Progenitor cell of endocrine pancreas (in vitro differentiated cells): ENCODE data around the gene GRAMD1B. TPM values are rescaled to one million over a fixed set of nuclear protein-coding genes. Genes with fewer than 3 reads are reported as not detected.

Source experiments
- DNase-seq: peaks from one replicate; pipeline ENCODE4 v3.0.0; 2021; ENCODE audit warnings: low spot score; ENCODE audit not compliant: unreplicated experiment
- H3K27ac Mint-ChIP-seq: 2 replicates; pipeline ENCODE4 v1.8.0; 2021; ENCODE audit warnings: mild to moderate bottlenecking, moderate library complexity, mixed read lengths
- H3K27me3 Mint-ChIP-seq: 2 replicates; pipeline ENCODE4 v1.8.0; 2021; ENCODE audit warnings: mixed read lengths
- H3K36me3 Mint-ChIP-seq: 2 replicates; pipeline ENCODE4 v1.8.0; 2022; ENCODE audit warnings: mixed read lengths; ENCODE audit not compliant: insufficient read depth
- H3K4me1 Mint-ChIP-seq: 2 replicates; pipeline ENCODE4 v1.8.0; 2021; ENCODE audit warnings: low read depth, mixed read lengths
- H3K4me3 Mint-ChIP-seq: 2 replicates; pipeline ENCODE4 v1.8.0; 2021; ENCODE audit warnings: low read depth, mild to moderate bottlenecking, moderate library complexity, mixed read lengths
- H3K9me3 Mint-ChIP-seq: 2 replicates; pipeline ENCODE4 v1.8.0; 2021; ENCODE audit warnings: low read depth, mixed read lengths
- CTCF ChIP-seq: fragments of 200-600 bp; sonication (generic); IDR thresholded peaks from one replicate; pipeline ENCODE4 v1.5.0; 2021; ENCODE audit warnings: antibody characterized with exemption, mild to moderate bottlenecking; ENCODE audit not compliant: unreplicated experiment
- total RNA-seq: library from RNA; stranded (reverse); gene quantifications from 2 replicates; pipeline ENCODE4 v1.2.1, GENCODE V29; 2021

Gene GRAMD1B
- total RNA-seq, 1 donor from 2014 or later: 4.5 TPM

DNA sequence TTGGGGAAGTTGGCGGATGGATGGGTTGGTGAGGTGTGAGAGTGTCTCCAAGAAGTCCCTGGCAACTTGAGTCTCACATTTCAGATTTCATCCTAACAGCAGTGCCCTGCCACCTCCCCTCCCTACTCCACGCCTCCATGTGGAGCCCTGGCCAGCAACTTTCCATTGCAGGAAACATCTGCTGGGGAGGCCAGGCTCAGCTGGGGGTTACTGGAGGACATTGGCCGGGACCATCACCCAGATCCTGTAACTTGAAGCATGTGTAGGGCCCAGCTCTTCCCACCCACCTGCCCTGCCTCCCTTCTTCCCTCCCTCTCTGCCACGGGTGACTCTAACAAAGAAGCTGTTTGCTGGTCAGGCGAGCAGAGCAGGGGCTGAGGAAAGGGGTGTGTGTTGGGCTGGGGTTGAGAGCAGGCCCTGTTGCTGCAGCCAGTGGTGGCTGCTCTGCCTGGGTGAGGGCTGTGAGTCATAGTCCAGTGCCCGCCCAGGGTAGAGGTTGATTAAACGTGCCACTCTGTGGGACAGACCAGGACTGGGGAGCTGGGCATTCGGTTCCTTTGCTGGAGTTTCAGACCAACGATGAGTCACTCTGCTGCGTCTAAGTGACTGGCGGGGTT lies 160.3 kb downstream of the GRAMD1B start:
- DNase-seq: no peak
- Mint-ChIP-seq H3K4me3 (no peak overlapping the region), H3K27me3 (peaks cover 4% of the 10 kb centered on the region), H3K9me3 (no peaks in the 10 kb centered on the region), H3K36me3 (no peaks in the 10 kb centered on the region), H3K4me1 (peaks cover 38% of the 10 kb centered on the region), H3K27ac (no peak overlapping the region)
- no peak for TF ChIP-seq CTCF

- no peak overlapping the region for H3K27ac Mint-ChIP-seq
- H3K9me3 Mint-ChIP-seq: no peaks in the 10 kb centered on the region
- no peak for DNase-seq
- H3K4me3 Mint-ChIP-seq: no peak overlapping the region
- peaks cover 10% of the 10 kb centered on the region for H3K4me1 Mint-ChIP-seq
- no peaks in the 10 kb centered on the region for H3K36me3 Mint-ChIP-seq
- TF ChIP-seq CTCF: no peak
- no peaks in the 10 kb centered on the region for H3K27me3 Mint-ChIP-seq
These were observed 163.5 kb downstream of the GRAMD1B start for GRCh38 chr11:123593570-123593969.

DNA sequence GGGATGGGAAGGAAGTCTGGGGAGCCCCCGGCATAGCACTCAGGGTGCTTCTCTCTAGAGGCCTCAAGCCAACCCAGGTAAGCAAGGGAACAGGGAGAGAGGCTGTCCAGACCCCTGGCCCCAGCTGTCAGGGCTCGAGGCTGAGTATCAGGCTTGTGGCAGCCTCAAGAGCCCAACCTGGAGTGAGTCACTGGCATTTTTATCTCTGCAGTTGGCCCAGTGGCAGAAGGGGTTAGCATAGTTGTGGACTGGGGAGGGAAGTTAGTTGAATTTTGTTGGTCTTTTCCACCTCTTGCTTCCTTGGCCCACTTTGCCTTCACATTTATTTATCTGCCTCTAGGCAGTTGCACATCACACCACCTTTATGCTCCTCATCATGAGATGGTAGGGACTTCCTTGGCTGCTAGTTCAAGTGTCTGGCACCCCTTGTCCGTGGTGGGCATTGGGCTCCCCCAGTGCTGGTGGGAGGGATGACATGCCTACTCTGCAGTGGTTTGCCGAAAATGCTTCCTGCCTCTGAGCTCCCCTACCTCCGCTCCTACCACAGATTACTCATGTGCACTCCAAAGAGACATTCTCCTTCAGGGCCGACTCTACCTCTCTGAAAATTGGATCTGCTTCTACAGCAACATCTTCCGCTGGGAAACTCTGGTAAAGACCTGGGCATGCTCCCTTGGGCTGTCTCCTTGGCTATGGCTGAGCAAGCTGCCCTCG lies 164.3 kb downstream of the GRAMD1B start:
- H3K9me3 Mint-ChIP-seq: no peaks in the 10 kb centered on the region
- no peak overlapping the region for H3K27ac Mint-ChIP-seq
- H3K4me3 Mint-ChIP-seq: no peak overlapping the region
- H3K36me3 Mint-ChIP-seq: no peaks in the 10 kb centered on the region
- no peak for DNase-seq
- TF ChIP-seq CTCF: no peak
- H3K27me3 Mint-ChIP-seq: no peaks in the 10 kb centered on the region
- peaks cover 5% of the 10 kb centered on the region for H3K4me1 Mint-ChIP-seq

DNA sequence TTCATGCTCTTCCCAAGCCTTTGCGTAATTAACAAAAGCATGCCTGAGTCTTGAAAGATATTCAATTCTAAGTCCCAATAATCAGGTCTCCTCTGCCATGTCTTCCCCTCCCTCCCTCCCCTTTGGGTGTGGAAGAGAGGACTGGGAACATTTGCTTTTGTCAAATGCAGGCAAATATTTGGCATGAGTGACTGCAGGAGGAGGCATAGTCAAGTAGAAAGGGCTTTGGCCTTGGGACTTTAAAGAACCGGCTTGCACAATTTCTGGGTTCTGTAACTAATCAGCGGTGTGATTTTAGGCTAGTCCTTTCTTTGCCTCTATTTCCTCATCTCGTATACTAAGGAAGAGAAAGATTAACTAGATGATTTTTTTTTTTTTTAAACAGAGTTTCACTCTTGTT lies 164.9 kb downstream of the GRAMD1B start:
- Mint-ChIP-seq H3K27me3 (no peaks in the 10 kb centered on the region), H3K4me1 (peaks cover 5% of the 10 kb centered on the region), H3K27ac (no peak overlapping the region), H3K36me3 (no peaks in the 10 kb centered on the region), H3K9me3 (no peaks in the 10 kb centered on the region), H3K4me3 (no peak overlapping the region)
- no peak for TF ChIP-seq CTCF
- no peak for DNase-seq

GRCh38 chr11:123597859-123598258 lies 167.8 kb downstream of the GRAMD1B start:
- no peak overlapping the region for H3K4me3 Mint-ChIP-seq
- H3K36me3 Mint-ChIP-seq: peaks cover 2% of the 10 kb centered on the region
- H3K4me1 Mint-ChIP-seq: no peaks in the 10 kb centered on the region
- H3K27ac Mint-ChIP-seq: no peak overlapping the region
- no peaks in the 10 kb centered on the region for H3K27me3 Mint-ChIP-seq
- no peaks in the 10 kb centered on the region for H3K9me3 Mint-ChIP-seq
- no peak for DNase-seq
- no peak for TF ChIP-seq CTCF
